ENCODE results near the gene SLITRK4. TPM values are rescaled to one million over a fixed set of nuclear protein-coding genes. Genes with fewer than 3 reads are reported as not detected.

SLITRK4 gene
- total RNA-seq, 1 donor from 2014 or later: 22.1 TPM

DNA sequence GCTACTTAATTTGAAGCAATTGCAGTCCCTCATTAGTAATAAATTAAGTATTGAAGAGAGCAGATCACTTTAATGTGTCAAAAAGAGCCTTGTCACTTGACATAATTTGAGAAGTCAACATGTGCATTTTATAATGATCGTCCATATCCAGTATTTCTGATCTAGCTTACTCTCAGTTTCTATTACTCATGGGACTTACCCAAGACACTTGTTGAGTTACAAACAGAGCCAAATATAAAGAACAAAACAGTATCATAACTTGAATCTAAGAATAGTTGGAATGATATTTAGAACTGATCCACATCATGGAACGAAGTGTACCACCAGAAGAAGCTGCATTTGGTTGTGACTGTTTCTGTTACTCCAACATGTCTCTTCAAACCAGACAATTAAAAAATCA is 54.7 kb downstream of the SLITRK4 start:
- DNase-seq (ENCODE audit: low spot score): no peak
- intact Hi-C loops (cut with DNase I): no loop called here

DNA sequence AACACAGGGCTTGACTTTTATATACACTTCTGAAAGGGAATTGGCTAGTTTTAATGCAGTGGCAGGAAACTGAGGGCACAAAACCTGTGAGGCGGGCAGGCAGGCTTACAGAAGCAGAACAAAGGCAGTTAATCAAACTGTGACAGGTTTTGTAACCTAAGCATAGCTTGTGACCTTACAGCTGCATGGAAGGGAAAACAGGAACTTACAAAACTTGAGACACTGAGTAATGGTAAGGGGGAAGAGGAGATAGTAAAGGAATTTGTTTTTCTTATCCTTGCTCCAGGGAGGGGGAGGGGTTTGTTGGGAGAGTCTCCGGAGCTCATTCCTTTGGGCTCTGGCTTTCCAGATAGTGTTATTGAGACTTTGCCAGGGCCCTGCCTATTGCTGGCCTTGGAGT is 55.6 kb downstream of the SLITRK4 start:
- intact Hi-C loops (cut with DNase I): no loop called here
- no peak for DNase-seq (ENCODE audit: low spot score)

Other genes with a start within 250 kb of the SLITRK4 start
- not detected for gene SPANXN3, start 118.6 kb downstream of the SLITRK4 start, total RNA-seq
- gene SPANXN2, start 84.7 kb upstream of the SLITRK4 start, total RNA-seq: not detected
- not detected for gene UBE2NL, start 248.0 kb upstream of the SLITRK4 start, total RNA-seq

Data from cardiac septum (tissue), 1 donor.